HL-60 (cell line): ENCODE measurements around the gene HDGFL3.

Experiments
- DNase-seq, 2 experiments: peaks; one replicate each; pipeline ENCODE4 v3.0.0-alpha.2; 2010 to 2020; ENCODE audit warnings: low read depth in 1 of 2, low spot score in 1 of 2
- H3K27ac ChIP-seq: fragments of 250-450 bp; sonication (Bioruptor Pico); replicated peaks from 2 replicates; pipeline ENCODE4 v1.5.1; 2020; ENCODE audit warnings: mild to moderate bottlenecking, moderate library complexity
- H3K27me3 ChIP-seq: fragments of 250-450 bp; sonication (Bioruptor Pico); 2 replicates; pipeline ENCODE4 v1.5.1; 2021; ENCODE audit warnings: mild to moderate bottlenecking, moderate library complexity; ENCODE audit not compliant: insufficient read depth, poor library complexity, severe bottlenecking
- H3K4me3 ChIP-seq: replicated peaks from 2 replicates; pipeline ENCODE4 v1.5.1; 2011; ENCODE audit warnings: mild to moderate bottlenecking, control low read depth, low read length; ENCODE audit not compliant: insufficient read depth
- GABPA ChIP-seq: IDR thresholded peaks from 2 replicates; pipeline ENCODE4 v1.6.1; 2012; ENCODE audit warnings: low read depth
- POLR2AphosphoS5 ChIP-seq: IDR thresholded peaks from 2 replicates; pipeline ENCODE4 v1.6.1; 2012; ENCODE audit warnings: low read depth
- REST ChIP-seq: IDR thresholded peaks from 2 replicates; pipeline ENCODE4 v1.6.1; 2012; ENCODE audit warnings: low read depth; ENCODE audit not compliant: insufficient replicate concordance
- SPI1 ChIP-seq: IDR thresholded peaks from 2 replicates; pipeline ENCODE4 v1.6.1; 2012; ENCODE audit warnings: low read depth, mild to moderate bottlenecking, borderline replicate concordance
- TF ChIP-seq, protein P1 (sequence below): IDR thresholded peaks from one replicate; pipeline ENCODE4 v1.5.1; 2011; ENCODE audit warnings: low read length, control low read depth, inconsistent platforms; ENCODE audit not compliant: insufficient read depth

Gene HDGFL3

DNA sequence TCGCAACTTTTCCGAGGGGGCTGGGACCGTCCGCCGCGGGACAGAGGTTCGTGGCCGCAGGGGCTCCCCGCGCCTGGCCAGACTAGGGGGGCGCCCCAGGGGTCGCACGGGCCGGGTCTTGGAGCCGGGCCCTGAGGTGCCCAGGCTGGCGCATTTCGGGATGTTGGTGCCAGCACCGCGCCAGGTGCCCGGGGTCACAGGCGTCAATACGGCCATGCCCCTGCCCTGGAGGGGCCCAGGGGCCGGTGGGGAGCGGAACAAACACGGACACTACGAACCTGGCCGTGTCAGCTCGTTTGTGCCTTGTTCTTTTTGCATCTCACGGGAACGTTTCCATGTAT, 99.8 kb downstream of the HDGFL3 start:
- Histone ChIP-seq H3K27me3 (peaks cover 4% of the 10 kb centered on the region), H3K27ac (peak overlapping the region; percentile 62), H3K4me3 (peak overlapping the region; percentile 50)
- DNase-seq: no peak
- no peak for TF ChIP-seq GABPA
- no peak for TF ChIP-seq POLR2AphosphoS5
- TF ChIP-seq SPI1: no peak
- TF ChIP-seq, protein P1, sequence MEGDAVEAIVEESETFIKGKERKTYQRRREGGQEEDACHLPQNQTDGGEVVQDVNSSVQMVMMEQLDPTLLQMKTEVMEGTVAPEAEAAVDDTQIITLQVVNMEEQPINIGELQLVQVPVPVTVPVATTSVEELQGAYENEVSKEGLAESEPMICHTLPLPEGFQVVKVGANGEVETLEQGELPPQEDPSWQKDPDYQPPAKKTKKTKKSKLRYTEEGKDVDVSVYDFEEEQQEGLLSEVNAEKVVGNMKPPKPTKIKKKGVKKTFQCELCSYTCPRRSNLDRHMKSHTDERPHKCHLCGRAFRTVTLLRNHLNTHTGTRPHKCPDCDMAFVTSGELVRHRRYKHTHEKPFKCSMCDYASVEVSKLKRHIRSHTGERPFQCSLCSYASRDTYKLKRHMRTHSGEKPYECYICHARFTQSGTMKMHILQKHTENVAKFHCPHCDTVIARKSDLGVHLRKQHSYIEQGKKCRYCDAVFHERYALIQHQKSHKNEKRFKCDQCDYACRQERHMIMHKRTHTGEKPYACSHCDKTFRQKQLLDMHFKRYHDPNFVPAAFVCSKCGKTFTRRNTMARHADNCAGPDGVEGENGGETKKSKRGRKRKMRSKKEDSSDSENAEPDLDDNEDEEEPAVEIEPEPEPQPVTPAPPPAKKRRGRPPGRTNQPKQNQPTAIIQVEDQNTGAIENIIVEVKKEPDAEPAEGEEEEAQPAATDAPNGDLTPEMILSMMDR: no peak
- TF ChIP-seq REST: no peak

DNA sequence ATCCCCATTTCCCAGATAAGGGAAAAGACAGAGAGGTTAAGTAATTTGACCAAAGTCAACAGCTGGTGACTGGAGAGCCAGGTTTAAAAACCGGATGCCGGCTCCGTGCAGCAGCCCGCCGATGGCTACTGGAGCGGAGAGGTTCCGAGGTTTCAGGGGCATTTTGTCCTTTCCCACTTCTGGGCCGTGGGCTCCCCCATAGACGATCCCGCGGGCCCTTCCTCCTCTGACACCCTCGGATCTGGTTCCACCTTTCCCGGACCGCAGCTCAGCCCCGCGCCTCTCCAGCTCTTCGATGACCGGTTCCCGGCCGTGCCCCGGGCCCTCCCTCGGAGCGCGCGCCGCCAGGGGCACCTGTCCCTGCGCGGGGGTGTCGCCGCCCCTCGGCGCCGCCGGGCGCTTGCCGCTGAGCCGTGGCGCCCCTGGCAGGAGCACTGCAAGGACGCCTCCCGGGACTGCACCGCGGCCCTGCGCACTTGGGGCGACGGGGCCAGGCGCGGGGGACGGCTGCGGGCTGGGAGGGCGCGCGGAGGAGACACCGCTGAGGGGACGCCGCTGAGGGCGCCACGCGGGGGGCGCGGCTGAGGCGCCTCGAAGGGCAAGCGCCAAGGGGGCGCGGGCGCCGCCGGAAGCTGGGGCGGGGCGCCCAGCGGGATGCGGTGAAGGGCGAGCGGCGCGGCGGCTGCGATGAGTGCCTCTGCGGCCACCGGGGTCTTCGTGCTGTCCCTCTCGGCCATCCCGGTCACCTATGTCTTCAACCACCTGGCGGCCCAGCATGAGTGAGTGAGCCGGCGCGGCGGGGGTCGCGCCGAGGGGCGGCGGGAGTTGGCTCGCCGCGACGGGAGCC, 100.4 kb downstream of the HDGFL3 start, which contains the start of gene TM6SF1:
Gene TM6SF1, plus strand, starts transcription at position 652 of the 847 bp plus-strand sequence. Its CDS starts 36 bp downstream, at position 688.
- H3K27ac ChIP-seq: peak within 1 kb of the TSS; percentile 62
- peak in 1 of 2 experiments; percentile 2 for DNase-seq
- H3K27me3 ChIP-seq: peaks cover 4% of the 10 kb centered on the region
- peak within 1 kb of the TSS; percentile 50 for H3K4me3 ChIP-seq
- TF ChIP-seq REST (no peak), POLR2AphosphoS5 (no peak), SPI1 (no peak), GABPA (no peak)
- TF ChIP-seq, protein P1: no peak

- DNase-seq: peak in 1 of 2 experiments; percentile 19
- TF ChIP-seq GABPA (no peak), REST (no peak), POLR2AphosphoS5 (no peak), SPI1 (no peak; the same call in 1 of the 2 replicates)
- TF ChIP-seq, protein P1: no peak
- peaks cover 4% of the 10 kb centered on the region for H3K27me3 ChIP-seq
- H3K4me3 ChIP-seq: no peak overlapping the region
- no peak overlapping the region for H3K27ac ChIP-seq
Observed at GRCh38 chr15:83105440-83105839, 102.2 kb downstream of the HDGFL3 start.
